NB4 (cell line): Measurements from ENCODE around the gene LRRC56.
A peak's percentile ranks its signal among the peaks of the same experiment; 100 is the strongest.

ENCODE experiments used
- CTCF ChIP-seq: IDR thresholded peaks from one replicate; pipeline ENCODE4 v1.5.1; 2012; ENCODE audit warnings: low read depth, low read length
- MYC ChIP-seq: IDR thresholded peaks from 2 replicates; pipeline ENCODE4 v1.6.1; 2011; ENCODE audit warnings: low read depth, low read length
- POLR2A ChIP-seq: IDR thresholded peaks from 2 replicates; pipeline ENCODE4 v1.6.1; 2011; ENCODE audit warnings: mild to moderate bottlenecking; ENCODE audit not compliant: insufficient read length; ENCODE audit errors: extremely low read depth

GRCh38 chr11:560305-561147, 23.2 kb downstream of the LRRC56 start, which contains the start of the genes LMNTD2 and RASSF7:
- TF ChIP-seq CTCF, result no peak
- TF ChIP-seq POLR2A, result peak; percentile 36
- no peak for TF ChIP-seq MYC
